Psoas muscle (tissue), 8 donors: Measurements from ENCODE around the gene TBC1D2B. TPM values are rescaled to one million over a fixed set of nuclear protein-coding genes. Genes with fewer than 3 reads are reported as not detected.

Source experiments
- ATAC-seq, 4 donors: fragments of 200-7000 bp; cut with Tn5 transposase; one replicate each; pipeline ENCODE4 v1.9.1; 2020; ENCODE audit warnings: moderate library complexity in 3 of 4, mild to moderate bottlenecking in 2 of 4
- DNase-seq, 2 donors: peaks; one replicate each; pipeline ENCODE4 v3.0.0-alpha.2; 2020
- H3K27ac ChIP-seq: fragments of 200-600 bp; one replicate; pipeline ENCODE4 v1.8.0; 2022
- H3K27me3 ChIP-seq, 3 donors: fragments of 200-600 bp in 1 of 3; one replicate each; pipeline versions ENCODE4 v1.6.1 to v1.8.0; 2013 to 2022; ENCODE audit warnings: low read length in 2 of 3, mild to moderate bottlenecking in 2 of 3, moderate library complexity in 1 of 3; ENCODE audit not compliant: insufficient read depth in 3 of 3
- H3K36me3 ChIP-seq, 2 donors: fragments of 200-600 bp in 1 of 2; one replicate each; pipeline versions ENCODE4 v1.6.1 to v1.8.0; 2013 to 2022; ENCODE audit warnings: low read depth in 1 of 2, mild to moderate bottlenecking in 1 of 2, moderate library complexity in 1 of 2; ENCODE audit not compliant: insufficient read depth in 1 of 2
- H3K4me1 ChIP-seq: fragments of 200-600 bp; one replicate; pipeline ENCODE4 v1.8.0; 2022
- H3K4me3 ChIP-seq: fragments of 200-600 bp; one replicate; pipeline ENCODE4 v1.8.0; 2022; ENCODE audit warnings: mild to moderate bottlenecking
- H3K9me3 ChIP-seq: fragments of 200-600 bp; one replicate; pipeline ENCODE4 v1.8.0; 2022
- CTCF ChIP-seq: fragments of 200-600 bp; IDR thresholded peaks from one replicate; pipeline ENCODE4 v1.8.0; 2022; ENCODE audit warnings: antibody characterized with exemption
- WGBS, 3 donors: extraction: QIAGEN DNeasy Blood & Tissue Kit; methylation state at CpG; one replicate each; pipeline versions ENCODE4 v1.1.6 to v1.1.7; 2013; 5-methylcytosine and 5-hydroxymethylcytosine counted together
- intact Hi-C, 2 donors: fragments of 100-400 bp; cut with DNase I; formaldehyde crosslinking; loops; one replicate each; pipeline versions ENCODE4 v1.11.0 to v1.14.2; 2022
- polyA plus RNA-seq, 3 donors: library from polyadenylated mRNA; stranded (reverse); fragments of 200-250 nt; gene quantifications; one replicate each; pipeline ENCODE4 v1.2.3, GENCODE V29; 2013
- total RNA-seq, 4 donors: library from RNA; stranded (reverse); fragmentation: NEBNext Ultra II Directional in 2 of 4; extraction: Animal tissue kit (Norgen Biotek cat#: 25700) in 2 of 4; gene quantifications; one replicate each; pipeline versions ENCODE4 v1.2.1 to v1.2.4, GENCODE V29; 2021 to 2023
- donor health status: healthy with polysubstance abuse.
- donor health status: DM: no; HTN: no; CAD: no; lungs with moderate emphysema.
- donor health status: Bipolar disorder and iron deficiency.
- donor health status: healthy.
- donor health status: DM: yes; HTN: yes; CAD: no.
- donor health status: DM: no; HTN: no; CAD: no.
- donor health status: DM: no; HTN: no; CAD: no.
- donor health status: DM: yes; HTN: yes; CAD: no.

Gene TBC1D2B
- total and polyA plus RNA-seq, 7 donors, result 2.8 to 11.8 (median 6.8) TPM

DNA sequence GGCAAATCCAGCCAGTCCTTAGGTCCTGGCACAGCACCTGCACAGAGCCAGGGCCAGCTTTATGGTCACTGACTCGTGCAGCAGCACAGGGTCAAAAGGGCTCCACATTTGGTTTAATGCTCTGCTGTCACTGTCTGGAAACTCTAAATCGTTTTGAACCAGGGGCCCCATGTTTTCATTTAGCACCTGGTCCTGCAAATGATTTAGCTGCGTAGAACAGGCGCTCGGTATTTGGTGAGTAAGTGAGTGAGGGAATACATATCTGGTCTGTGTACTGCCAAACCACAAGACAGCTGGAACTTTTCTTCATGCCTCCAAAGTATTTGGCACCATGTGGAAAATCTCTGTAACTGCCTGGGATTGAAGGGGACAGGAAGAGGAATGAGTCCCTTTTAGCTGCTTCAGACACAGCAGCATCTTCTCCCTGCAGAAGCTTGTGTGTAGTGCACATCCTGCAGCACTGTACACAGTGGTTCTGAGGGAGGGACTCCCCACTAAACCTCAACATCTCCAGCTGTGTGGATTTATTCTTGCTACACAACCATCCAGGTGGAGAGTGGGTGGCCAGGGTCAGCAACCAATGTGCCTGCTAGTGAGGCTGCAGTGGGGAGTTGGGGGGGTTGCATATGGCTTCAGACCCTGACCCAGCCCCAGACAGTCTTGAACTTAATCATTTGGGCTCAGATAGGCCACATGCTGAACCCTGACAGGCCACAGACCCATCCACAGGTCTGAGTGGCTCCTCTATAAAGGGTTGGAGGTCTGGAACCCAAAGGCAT is 15.9 kb upstream of the TBC1D2B start:
- no peaks in the 10 kb centered on the region for H3K9me3 ChIP-seq
- H3K36me3 ChIP-seq, result no peaks in the 10 kb centered on the region
- intact Hi-C loops, result no loop called here
- no peaks in the 10 kb centered on the region for H3K27me3 ChIP-seq
- DNase-seq (no peak), ATAC-seq (peak; percentile 94 to 96 (median 95))
- peak overlapping the region; percentile 80 for H3K27ac ChIP-seq
- no peak for TF ChIP-seq CTCF
- H3K4me1 ChIP-seq, result peaks cover 25% of the 10 kb centered on the region
- WGBS, 3 donors, result 16 to 23% (median 21%) methylated on average over 5 of the region's 5 CpGs
- H3K4me3 ChIP-seq, result no peak overlapping the region

DNA sequence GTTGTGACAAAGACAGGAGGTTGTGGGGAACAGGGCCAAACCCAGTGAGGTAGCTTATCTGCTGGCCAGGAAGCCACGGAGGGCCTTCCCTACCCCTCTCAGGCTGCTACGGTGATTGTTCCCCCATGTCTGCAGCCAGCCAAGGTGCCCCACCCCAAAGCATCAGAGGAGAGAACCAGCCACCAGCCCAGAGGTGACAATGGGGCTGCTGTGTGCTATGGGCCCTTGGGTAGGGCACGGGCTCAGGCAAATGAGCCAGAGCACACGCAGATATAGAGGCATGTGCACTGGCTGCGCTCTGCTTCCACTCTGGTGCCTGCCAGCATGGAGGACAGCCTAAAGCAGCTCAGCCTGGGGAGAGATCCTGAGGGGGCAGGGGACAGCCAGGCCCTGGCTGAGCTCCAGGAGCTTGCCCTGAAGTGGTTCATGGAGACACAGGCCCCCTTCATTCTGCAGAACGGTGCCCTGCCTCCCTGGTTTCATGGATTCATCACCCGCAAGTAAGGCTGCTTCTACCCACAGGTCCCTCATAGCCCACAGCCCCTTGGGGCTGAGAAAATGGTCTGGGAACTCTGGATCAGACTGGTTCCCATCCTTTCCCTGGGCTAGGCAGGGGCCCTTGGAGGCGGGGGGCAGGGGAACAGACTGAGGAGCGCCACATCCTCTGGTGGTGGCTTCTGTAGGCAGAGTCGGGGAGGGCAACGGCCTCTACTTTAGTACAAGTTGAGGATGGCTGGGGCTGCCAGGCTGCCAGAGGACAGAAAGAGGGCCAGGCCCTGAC is 14.9 kb upstream of the TBC1D2B start, which contains the start of gene SH2D7:
TSS of gene SH2D7 (plus strand) at position 301 of the 781 bp plus-strand sequence. CDS start at position 325, 24 bp downstream.
- TF ChIP-seq CTCF, result no peak
- ATAC-seq, result peak; percentile 15 to 47 (median 35)
- intact Hi-C loops, result no loop called here

DNA sequence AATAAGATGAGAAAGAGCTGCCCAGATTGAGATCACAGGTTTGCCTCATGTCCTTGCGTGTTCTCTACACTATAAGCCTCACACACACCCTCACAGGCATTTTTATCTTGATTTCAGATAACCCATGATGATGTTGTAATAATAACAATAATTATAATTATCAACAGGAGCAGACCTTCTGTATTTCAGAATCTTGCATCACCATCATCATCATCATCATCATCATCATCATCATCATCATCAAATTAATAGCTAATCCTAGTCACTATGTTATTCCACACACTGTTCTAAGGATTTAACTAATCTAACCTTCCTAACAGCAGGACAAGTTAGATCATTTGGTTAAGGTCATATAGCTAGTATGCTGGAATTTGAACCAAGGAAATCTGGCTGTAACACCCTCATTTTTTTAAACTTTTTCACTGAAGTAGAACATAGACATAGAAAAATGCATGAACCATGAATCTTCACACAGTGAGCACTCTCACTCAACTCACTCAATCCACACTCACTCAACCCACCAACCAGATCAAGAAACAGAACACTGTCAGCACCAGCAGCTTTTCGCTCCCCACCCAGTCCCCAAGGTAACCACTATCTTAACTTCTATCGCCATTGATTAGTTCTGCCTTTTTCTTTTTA is 13.0 kb upstream of the TBC1D2B start:
- Histone ChIP-seq H3K9me3 (no peaks in the 10 kb centered on the region), H3K36me3 (no peaks in the 10 kb centered on the region), H3K27ac (no peak overlapping the region), H3K27me3 (no peaks in the 10 kb centered on the region), H3K4me3 (no peak overlapping the region), H3K4me1 (peaks cover 25% of the 10 kb centered on the region)
- 92 to 99% (median 94%) methylated on average over 3 of the region's 3 CpGs for WGBS, 3 donors
- no peak for DNase-seq
- ATAC-seq, result no peak
- no peak for TF ChIP-seq CTCF
- intact Hi-C loops, result no loop called here

More for the DNA sequence above, 14.9 kb upstream of the TBC1D2B start, which contains the start of gene SH2D7:
- peak within 1 kb of the TSS; percentile 80 for H3K27ac ChIP-seq
- no peak within 1 kb of the TSS for H3K4me3 ChIP-seq
- no peaks in the 10 kb centered on the region for H3K27me3 ChIP-seq
- peaks cover 25% of the 10 kb centered on the region for H3K4me1 ChIP-seq
- no peaks in the 10 kb centered on the region for H3K9me3 ChIP-seq
- no peaks in the 10 kb centered on the region for H3K36me3 ChIP-seq
- no peak for DNase-seq
- WGBS, 3 donors, result 54 to 58% (median 56%) methylated on average over 11 of the region's 11 CpGs

DNA sequence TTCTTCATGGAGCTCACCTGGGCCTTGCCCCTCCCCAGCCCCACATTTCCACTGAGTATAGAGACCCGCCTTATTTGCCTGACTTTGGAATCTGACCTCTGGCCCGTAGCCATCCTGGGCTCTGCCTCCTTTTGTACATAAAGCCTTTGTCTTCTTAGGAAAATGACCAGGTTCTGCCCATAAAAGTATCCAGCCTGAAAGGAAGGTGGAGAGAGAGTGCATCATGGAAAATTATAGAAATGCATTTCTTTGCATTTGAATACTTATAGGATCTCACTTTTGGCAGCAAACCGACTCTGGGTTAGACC is 11.2 kb upstream of the TBC1D2B start:
- no peak overlapping the region for H3K4me3 ChIP-seq
- H3K27me3 ChIP-seq, result no peaks in the 10 kb centered on the region
- no peak for TF ChIP-seq CTCF
- H3K4me1 ChIP-seq, result peaks cover 21% of the 10 kb centered on the region
- H3K9me3 ChIP-seq, result no peaks in the 10 kb centered on the region
- ATAC-seq (no peak), DNase-seq (no peak)
- H3K36me3 ChIP-seq, result no peaks in the 10 kb centered on the region
- H3K27ac ChIP-seq, result no peak overlapping the region
- intact Hi-C loops, result no loop called here
- WGBS, 3 donors, result 82 to 92% (median 88%) methylated on average over 3 of the region's 3 CpGs
